DND-41 (cell line): ENCODE measurements around the gene FAM83E.
A peak's percentile ranks its signal among the peaks of the same experiment; 100 is the strongest.

ENCODE experiments used
- ATAC-seq: fragments of 200-7000 bp; cut with Tn5 transposase; 3 replicates; pipeline ENCODE4 v1.9.1; 2021; ENCODE audit warnings: low read depth; ENCODE audit not compliant: insufficient read depth
- DNase-seq: peaks from one replicate; pipeline ENCODE4 v3.0.0-alpha.2; 2020
- H2AFZ ChIP-seq: 2 replicates; pipeline ENCODE4 v1.6.0; 2012; ENCODE audit warnings: low read depth, low read length
- H3K27ac ChIP-seq: 2 replicates; pipeline ENCODE4 v1.5.1; 2012; ENCODE audit warnings: low read length, inconsistent platforms
- H3K27me3 ChIP-seq: fragments of 200-600 bp; sonication (generic); 2 replicates; pipeline ENCODE4 v1.6.0; 2012; ENCODE audit warnings: low read length, mild to moderate bottlenecking, inconsistent platforms; ENCODE audit not compliant: insufficient read depth, poor library complexity
- H3K36me3 ChIP-seq: 2 replicates; pipeline ENCODE4 v1.5.1; 2012; ENCODE audit warnings: low read length, inconsistent platforms; ENCODE audit not compliant: insufficient read depth
- H3K4me1 ChIP-seq: 2 replicates; pipeline ENCODE4 v1.5.1; 2012; ENCODE audit warnings: mild to moderate bottlenecking, low read length; ENCODE audit not compliant: insufficient read depth
- H3K4me2 ChIP-seq: 2 replicates; pipeline ENCODE4 v1.6.0; 2012; ENCODE audit warnings: mild to moderate bottlenecking, moderate library complexity, low read length, inconsistent platforms; ENCODE audit not compliant: insufficient read depth
- H3K4me3 ChIP-seq, 2 experiments: fragments of 200-600 bp in 1 of 2; shearing (Covaris generic) in 1 of 2; 2 replicates each; pipeline ENCODE4 v1.5.1; 2012 to 2016; ENCODE audit warnings: inconsistent platforms in 2 of 2, low read length in 2 of 2, mild to moderate bottlenecking in 2 of 2, low read depth in 1 of 2, moderate library complexity in 1 of 2
- H3K79me2 ChIP-seq: 2 replicates; pipeline ENCODE4 v1.6.0; 2012; ENCODE audit warnings: low read length, inconsistent platforms; ENCODE audit not compliant: insufficient read depth
- H3K9ac ChIP-seq: 2 replicates; pipeline ENCODE4 v1.6.0; 2012; ENCODE audit warnings: low read depth, mild to moderate bottlenecking, inconsistent platforms, low read length, moderate library complexity
- H3K9me3 ChIP-seq: 2 replicates; pipeline ENCODE4 v1.5.1; 2012; ENCODE audit warnings: low read length, moderate library complexity, mild to moderate bottlenecking, inconsistent platforms; ENCODE audit not compliant: insufficient read depth, severe bottlenecking
- H4K20me1 ChIP-seq: 2 replicates; pipeline ENCODE4 v1.6.0; 2012; ENCODE audit warnings: low read length; ENCODE audit not compliant: insufficient read depth
- CTCF ChIP-seq: IDR thresholded peaks from 2 replicates; pipeline ENCODE4 v1.5.1; 2012; ENCODE audit warnings: borderline replicate concordance, low read length, moderate library complexity, mild to moderate bottlenecking; ENCODE audit not compliant: poor library complexity, severe bottlenecking; ENCODE audit errors: extremely low read depth
- EZH2 ChIP-seq: IDR thresholded peaks from 3 replicates; pipeline ENCODE4 v1.6.1; 2012; ENCODE audit warnings: borderline replicate concordance, low read depth, mild to moderate bottlenecking, moderate library complexity, low read length, inconsistent platforms; ENCODE audit not compliant: severe bottlenecking

Gene FAM83E

GRCh38 chr19:48616041-48616436, 1.2 kb upstream of the FAM83E start:
- no peak for DNase-seq
- no peak for ATAC-seq
- no peak overlapping the region for H2AFZ ChIP-seq
- no peak overlapping the region for H3K4me3 ChIP-seq
- peaks cover 51% of the 10 kb centered on the region for H3K79me2 ChIP-seq
- H3K27ac ChIP-seq = no peak overlapping the region
- H3K9me3 ChIP-seq = no peaks in the 10 kb centered on the region
- H3K36me3 ChIP-seq = peaks cover 41% of the 10 kb centered on the region
- peaks cover 36% of the 10 kb centered on the region for H3K4me1 ChIP-seq
- TF ChIP-seq CTCF (no peak), EZH2 (no peak)
- peak overlapping the region; percentile 91; the same call in 1 of the 2 replicates for H3K9ac ChIP-seq
- peaks cover 50% of the 10 kb centered on the region for H4K20me1 ChIP-seq
- H3K4me2 ChIP-seq = peak overlapping the region; percentile 87; the same call in 1 of the 2 replicates
- H3K27me3 ChIP-seq = no peaks in the 10 kb centered on the region

DNA sequence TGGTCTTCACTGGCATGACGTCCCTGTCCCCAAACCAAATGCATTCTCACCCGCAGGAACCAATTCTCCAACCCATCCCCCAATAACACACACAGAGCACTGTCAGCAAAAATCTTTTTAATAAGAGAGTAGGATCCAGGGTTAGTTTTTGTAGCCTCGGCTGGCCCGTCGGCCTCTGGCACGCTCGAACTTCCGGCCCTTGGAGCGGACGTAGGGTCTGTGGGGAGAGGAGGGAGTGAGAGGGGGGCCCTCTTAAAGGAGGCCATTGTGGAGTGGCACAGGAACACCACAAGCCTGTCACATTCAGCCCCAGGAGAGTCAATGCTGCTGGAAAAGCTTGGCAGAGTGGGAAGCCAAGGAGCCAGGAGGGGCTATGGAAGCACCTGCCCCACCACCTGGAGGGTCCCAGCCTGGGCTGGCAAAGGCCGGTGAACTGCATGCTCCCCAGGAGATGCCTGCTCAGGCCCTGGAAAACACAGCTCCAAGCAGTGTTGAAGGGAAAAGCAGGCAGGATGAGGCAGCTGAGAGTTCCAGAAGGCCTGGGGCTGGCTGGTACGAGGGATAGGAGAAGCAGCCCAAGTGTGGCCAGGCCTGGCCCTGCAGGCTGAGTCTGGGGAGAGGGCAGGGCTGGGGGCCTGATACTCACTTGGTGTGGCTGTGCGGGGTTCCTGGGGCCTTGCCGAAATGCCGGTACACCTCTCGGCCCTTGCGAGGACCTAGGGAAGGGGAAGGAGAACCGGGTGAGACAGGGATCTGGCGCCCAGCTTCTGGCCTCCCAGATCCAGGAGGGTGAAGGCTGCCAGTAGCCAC, 560 bp upstream of the FAM83E start:
- no peak overlapping the region for H3K27ac ChIP-seq
- H3K27me3 ChIP-seq = no peaks in the 10 kb centered on the region
- DNase-seq (no peak), ATAC-seq (no peak)
- H3K4me1 ChIP-seq = peaks cover 32% of the 10 kb centered on the region
- H3K79me2 ChIP-seq = peaks cover 47% of the 10 kb centered on the region
- TF ChIP-seq CTCF (no peak), EZH2 (no peak)
- peaks cover 41% of the 10 kb centered on the region for H3K36me3 ChIP-seq
- no peak overlapping the region for H3K4me3 ChIP-seq
- peaks cover 50% of the 10 kb centered on the region for H4K20me1 ChIP-seq
- no peak overlapping the region for H3K9ac ChIP-seq
- H3K4me2 ChIP-seq = no peak overlapping the region
- H2AFZ ChIP-seq = no peak overlapping the region
- no peaks in the 10 kb centered on the region for H3K9me3 ChIP-seq

DNA sequence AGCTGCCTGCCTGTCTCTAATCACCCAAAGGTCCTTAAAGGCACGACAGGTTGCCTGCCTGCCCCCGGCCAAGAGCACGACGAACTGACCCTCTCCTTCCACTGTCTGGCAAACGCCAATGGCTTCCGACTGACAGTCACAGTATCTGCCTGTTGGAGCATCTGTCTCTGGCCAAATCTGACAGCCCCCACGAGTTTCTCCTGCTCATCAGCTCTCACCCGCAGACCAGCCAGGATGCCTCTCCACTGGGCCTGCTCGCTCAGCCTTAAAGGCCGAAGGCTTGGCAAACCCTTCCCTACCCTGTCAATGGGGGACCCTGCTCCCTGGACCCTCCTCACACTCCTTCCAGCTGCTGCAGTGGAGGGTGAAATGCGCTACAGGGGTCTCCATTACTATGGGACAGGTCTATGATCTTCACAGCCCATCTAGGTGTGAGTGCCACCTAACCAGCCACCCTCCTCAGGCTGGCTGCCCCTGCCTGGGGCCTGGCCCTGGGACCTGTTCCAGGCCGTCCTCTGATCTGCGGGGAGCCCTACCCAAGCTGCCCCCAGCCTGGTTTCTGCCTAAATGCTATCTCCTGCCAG, 932 bp downstream of the FAM83E start:
- Histone ChIP-seq H3K79me2 (peaks cover 36% of the 10 kb centered on the region), H4K20me1 (peaks cover 50% of the 10 kb centered on the region), H3K27ac (no peak overlapping the region), H3K9me3 (no peaks in the 10 kb centered on the region), H3K4me3 (no peak overlapping the region), H3K4me2 (no peak overlapping the region), H3K36me3 (peaks cover 41% of the 10 kb centered on the region), H2AFZ (no peak overlapping the region), H3K27me3 (no peaks in the 10 kb centered on the region), H3K4me1 (peaks cover 22% of the 10 kb centered on the region), H3K9ac (no peak overlapping the region)
- no peak for TF ChIP-seq EZH2
- no peak for TF ChIP-seq CTCF
- ATAC-seq = peak; percentile 10
- DNase-seq = no peak
